ENCODE measurements around the gene DUSP10.

The DUSP10 gene

DNA sequence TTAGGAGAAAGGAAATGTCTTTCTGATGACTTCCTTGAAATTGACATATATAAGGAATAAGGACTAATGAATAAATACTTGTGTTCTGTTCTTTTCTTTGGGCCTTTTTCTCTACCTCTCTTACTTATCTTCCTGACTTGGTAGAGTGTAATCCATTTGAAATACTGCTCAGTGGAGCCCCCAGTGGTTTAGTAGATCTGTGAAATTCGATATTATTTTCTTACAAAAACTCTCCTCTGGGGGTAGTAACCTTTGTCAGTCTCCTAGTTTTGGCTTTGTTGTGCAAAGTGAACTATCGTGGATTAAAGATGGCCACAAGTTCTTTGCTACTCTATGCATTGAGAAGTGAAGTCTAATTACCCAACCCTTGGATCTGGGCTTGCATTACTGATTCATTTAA, 48.8 kb downstream of the DUSP10 start:
- Histone ChIP-seq H3K9me2 (replicated peaks; ENCODE audit: insufficient read depth, low read length) (no peaks in the 10 kb centered on the region), H2AFZ (ENCODE audit: low read depth, low read length, severe bottlenecking) (no peak overlapping the region), H3K27ac (ENCODE audit: low read depth, low read length) (no peak overlapping the region), H3K4me3 (ENCODE audit: insufficient read depth, low read length, poor library complexity, severe bottlenecking) (no peak overlapping the region), H3K36me3 (ENCODE audit: low read length) (no peaks in the 10 kb centered on the region), H3K27me3 (ENCODE audit: low read length) (no peaks in the 10 kb centered on the region), H3K9me3 (ENCODE audit: insufficient read depth, low read length) (no peaks in the 10 kb centered on the region), H3K9ac (ENCODE audit: low read length) (no peak overlapping the region), H3F3A (ENCODE audit: insufficient read depth) (no peaks in the 10 kb centered on the region), H3K79me2 (ENCODE audit: insufficient read depth, low read length) (no peaks in the 10 kb centered on the region), H4K20me1 (ENCODE audit: low read depth, low read length) (no peaks in the 10 kb centered on the region), H3K4me2 (ENCODE audit: low read depth, low read length, poor library complexity, severe bottlenecking) (no peak overlapping the region)
- TF ChIP-seq, protein P1, sequence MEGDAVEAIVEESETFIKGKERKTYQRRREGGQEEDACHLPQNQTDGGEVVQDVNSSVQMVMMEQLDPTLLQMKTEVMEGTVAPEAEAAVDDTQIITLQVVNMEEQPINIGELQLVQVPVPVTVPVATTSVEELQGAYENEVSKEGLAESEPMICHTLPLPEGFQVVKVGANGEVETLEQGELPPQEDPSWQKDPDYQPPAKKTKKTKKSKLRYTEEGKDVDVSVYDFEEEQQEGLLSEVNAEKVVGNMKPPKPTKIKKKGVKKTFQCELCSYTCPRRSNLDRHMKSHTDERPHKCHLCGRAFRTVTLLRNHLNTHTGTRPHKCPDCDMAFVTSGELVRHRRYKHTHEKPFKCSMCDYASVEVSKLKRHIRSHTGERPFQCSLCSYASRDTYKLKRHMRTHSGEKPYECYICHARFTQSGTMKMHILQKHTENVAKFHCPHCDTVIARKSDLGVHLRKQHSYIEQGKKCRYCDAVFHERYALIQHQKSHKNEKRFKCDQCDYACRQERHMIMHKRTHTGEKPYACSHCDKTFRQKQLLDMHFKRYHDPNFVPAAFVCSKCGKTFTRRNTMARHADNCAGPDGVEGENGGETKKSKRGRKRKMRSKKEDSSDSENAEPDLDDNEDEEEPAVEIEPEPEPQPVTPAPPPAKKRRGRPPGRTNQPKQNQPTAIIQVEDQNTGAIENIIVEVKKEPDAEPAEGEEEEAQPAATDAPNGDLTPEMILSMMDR (IDR thresholded peaks at IDR 0.05; ENCODE audit: insufficient read depth, low read length, poor library complexity, severe bottlenecking): no peak
- no peak for TF ChIP-seq EZH2phosphoT487 (conservative IDR thresholded peaks at IDR 0.05; ENCODE audit: low read length)

DNA sequence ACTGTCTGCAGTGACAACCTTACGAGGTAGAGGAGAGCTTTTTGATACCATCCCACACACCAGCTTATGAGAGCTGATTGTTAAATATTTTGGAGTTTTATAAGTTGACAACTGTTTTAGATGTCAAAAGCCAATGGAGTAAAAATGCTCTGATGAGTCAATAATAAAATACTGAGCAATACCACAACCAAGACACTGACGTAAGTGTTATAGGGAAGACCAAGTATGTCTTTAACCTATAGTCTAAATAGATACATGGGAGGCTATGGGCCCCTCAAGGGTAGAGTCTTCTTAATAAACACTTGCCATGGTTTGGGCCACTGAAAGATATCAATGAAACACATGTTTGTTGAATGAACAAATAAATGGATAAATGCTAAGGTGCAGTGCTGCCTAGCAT, 49.2 kb downstream of the DUSP10 start:
- Histone ChIP-seq H3K27ac (ENCODE audit: low read depth, low read length) (no peak overlapping the region), H3K9me2 (replicated peaks; ENCODE audit: insufficient read depth, low read length) (no peaks in the 10 kb centered on the region), H3K9ac (ENCODE audit: low read length) (no peak overlapping the region), H3K27me3 (ENCODE audit: low read length) (no peaks in the 10 kb centered on the region), H4K20me1 (ENCODE audit: low read depth, low read length) (no peaks in the 10 kb centered on the region), H2AFZ (ENCODE audit: low read depth, low read length, severe bottlenecking) (no peak overlapping the region), H3F3A (ENCODE audit: insufficient read depth) (no peaks in the 10 kb centered on the region), H3K9me3 (ENCODE audit: insufficient read depth, low read length) (no peaks in the 10 kb centered on the region), H3K4me2 (ENCODE audit: low read depth, low read length, poor library complexity, severe bottlenecking) (no peak overlapping the region), H3K36me3 (ENCODE audit: low read length) (no peaks in the 10 kb centered on the region), H3K4me3 (ENCODE audit: insufficient read depth, low read length, poor library complexity, severe bottlenecking) (no peak overlapping the region), H3K79me2 (ENCODE audit: insufficient read depth, low read length) (no peaks in the 10 kb centered on the region)
- TF ChIP-seq, protein P1 (IDR thresholded peaks at IDR 0.05; ENCODE audit: insufficient read depth, low read length, poor library complexity, severe bottlenecking): no peak
- TF ChIP-seq EZH2phosphoT487 (conservative IDR thresholded peaks at IDR 0.05; ENCODE audit: low read length): no peak

DNA sequence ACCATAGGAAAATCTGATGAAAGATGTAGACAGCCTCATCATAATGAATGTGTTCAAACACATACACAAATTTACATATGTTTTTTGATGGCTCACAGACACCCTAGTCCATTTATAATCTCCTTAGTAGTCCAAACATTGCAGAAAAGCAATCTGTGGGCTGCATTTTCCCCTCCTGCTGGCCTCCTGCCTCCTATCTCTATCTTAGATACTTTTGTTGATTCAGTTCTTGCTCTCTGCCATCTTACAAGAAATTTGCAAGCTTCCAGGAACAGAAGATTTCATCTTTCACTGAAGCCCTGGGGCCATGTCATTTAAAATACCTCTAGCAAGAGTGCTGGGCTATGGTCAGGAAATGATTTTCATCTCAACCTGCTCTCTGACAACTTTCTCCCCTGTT, 50.6 kb downstream of the DUSP10 start:
- Histone ChIP-seq H3K9me2 (replicated peaks; ENCODE audit: insufficient read depth, low read length) (no peaks in the 10 kb centered on the region), H3K36me3 (ENCODE audit: low read length) (no peaks in the 10 kb centered on the region), H3K79me2 (ENCODE audit: insufficient read depth, low read length) (no peaks in the 10 kb centered on the region), H2AFZ (ENCODE audit: low read depth, low read length, severe bottlenecking) (no peak overlapping the region), H3K9ac (ENCODE audit: low read length) (no peak overlapping the region), H4K20me1 (ENCODE audit: low read depth, low read length) (no peaks in the 10 kb centered on the region), H3K9me3 (ENCODE audit: insufficient read depth, low read length) (no peaks in the 10 kb centered on the region), H3K4me2 (ENCODE audit: low read depth, low read length, poor library complexity, severe bottlenecking) (no peak overlapping the region), H3K27me3 (ENCODE audit: low read length) (no peaks in the 10 kb centered on the region), H3F3A (ENCODE audit: insufficient read depth) (no peaks in the 10 kb centered on the region), H3K27ac (ENCODE audit: low read depth, low read length) (no peak overlapping the region), H3K4me3 (ENCODE audit: insufficient read depth, low read length, poor library complexity, severe bottlenecking) (no peak overlapping the region)
- TF ChIP-seq EZH2phosphoT487 (conservative IDR thresholded peaks at IDR 0.05; ENCODE audit: low read length): no peak
- TF ChIP-seq, protein P1 (IDR thresholded peaks at IDR 0.05; ENCODE audit: insufficient read depth, low read length, poor library complexity, severe bottlenecking): no peak
